Immature natural killer cell (primary cell): ENCODE data around the gene CACNA2D2. TPM values are rescaled to one million over a fixed set of nuclear protein-coding genes. Genes with fewer than 3 reads are reported as not detected.

ENCODE experiments used
- DNase-seq, 3 donors: peaks; one replicate each; pipeline ENCODE4 v3.0.0; 2022; ENCODE audit warnings: mixed read lengths in 1 of 3
- H3K27ac Mint-ChIP-seq, 6 donors: one replicate each; pipeline ENCODE4 v1.8.0; 2020; ENCODE audit warnings: mixed read lengths in 6 of 6, mild to moderate bottlenecking in 5 of 6, inconsistent platforms in 4 of 6, moderate library complexity in 3 of 6
- H3K27me3 Mint-ChIP-seq, 3 donors: one replicate each; pipeline ENCODE4 v1.8.0; 2020 to 2021; ENCODE audit warnings: low read depth in 3 of 3, mild to moderate bottlenecking in 3 of 3, mixed read lengths in 3 of 3, moderate library complexity in 3 of 3, inconsistent platforms in 1 of 3
- H3K36me3 Mint-ChIP-seq, 3 donors: one replicate each; pipeline ENCODE4 v1.8.0; 2020; ENCODE audit warnings: mixed read lengths in 3 of 3, inconsistent platforms in 2 of 3, mild to moderate bottlenecking in 2 of 3
- H3K4me1 Mint-ChIP-seq, 2 donors: one replicate each; pipeline ENCODE4 v1.8.0; 2020; ENCODE audit warnings: inconsistent platforms in 2 of 2, mild to moderate bottlenecking in 2 of 2, mixed read lengths in 2 of 2, moderate library complexity in 1 of 2
- H3K4me3 Mint-ChIP-seq, 5 donors: one replicate each; pipeline ENCODE4 v1.8.0; 2020; ENCODE audit warnings: mild to moderate bottlenecking in 5 of 5, mixed read lengths in 5 of 5, inconsistent platforms in 3 of 5, moderate library complexity in 3 of 5
- H3K9me3 Mint-ChIP-seq, 6 donors: one replicate each; pipeline ENCODE4 v1.8.0; 2020; ENCODE audit warnings: mild to moderate bottlenecking in 6 of 6, mixed read lengths in 6 of 6, inconsistent platforms in 4 of 6, moderate library complexity in 3 of 6
- polyA plus RNA-seq, 3 donors: library from polyadenylated mRNA; unstranded; fragments of 300-500 nt; fragmentation: Illumina TruSeq; gene quantifications; one replicate each; pipeline ENCODE4 v1.2.3, GENCODE V29; 2021

CACNA2D2 gene
- polyA plus RNA-seq, 3 donors from 2014 or later = 1.5 to 6.0 (median 2.3) TPM

DNA sequence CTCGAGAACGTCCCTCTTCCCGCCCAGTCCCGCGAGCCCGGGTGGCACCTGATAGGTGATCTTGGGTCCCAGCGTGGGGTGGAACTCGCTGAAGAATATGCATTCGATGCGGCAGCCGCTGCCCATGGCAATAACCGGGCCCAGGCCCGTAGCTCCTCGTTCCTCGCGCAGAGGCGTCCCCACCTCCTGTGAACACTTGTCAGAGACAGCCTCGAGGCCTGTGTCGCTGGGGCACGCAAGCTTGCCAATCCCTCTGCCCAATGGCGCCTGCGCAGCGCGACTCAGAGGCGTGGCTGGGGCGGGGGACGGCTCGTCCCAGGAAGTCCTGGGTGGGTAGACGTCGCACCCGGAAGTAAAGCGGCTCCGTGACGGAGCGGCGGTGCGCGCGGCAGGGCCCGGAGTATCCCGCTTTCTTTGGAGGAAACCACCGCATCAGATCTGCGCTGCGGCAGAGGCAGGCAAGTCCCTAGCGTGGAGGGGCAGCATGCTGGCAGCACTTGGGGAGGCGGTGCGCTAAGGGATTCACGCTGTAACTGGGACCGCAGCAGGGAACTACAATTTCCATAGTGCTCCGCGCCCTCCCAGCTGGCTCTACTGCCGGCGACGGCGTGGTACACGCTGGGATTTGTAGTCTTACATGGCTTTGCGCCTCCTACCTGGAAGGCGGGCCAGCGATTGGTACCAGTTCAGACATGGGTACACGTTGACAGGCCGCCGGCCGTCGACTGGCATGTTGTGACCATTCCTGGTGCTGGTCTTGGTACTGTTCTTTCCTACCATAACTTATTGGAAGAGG, 152.7 kb downstream of the CACNA2D2 start, which contains the start of the genes CYB561D2 and NPRL2:
Gene CYB561D2, plus strand, starts transcription at position 336 of the 796 bp plus-strand sequence. CDS start 572 bp downstream, outside the sequence.
Gene NPRL2, minus strand, starts transcription at position 249 of the 796 bp plus-strand sequence. Its CDS starts 123 bp downstream, at position 126.
- Mint-ChIP-seq H3K36me3 (peaks cover 0 to 19% (median 11%) of the 10 kb centered on the region in 3 donors), H3K27me3 (peaks cover 8 to 12% (median 8%) of the 10 kb centered on the region in 3 donors), H3K27ac (peak within 1 kb of the TSS; percentile 93 to 99 (median 98)), H3K4me3 (peak within 1 kb of the TSS; percentile 95 to 98 (median 97)), H3K9me3 (no peaks in the 10 kb centered on the region), H3K4me1 (peaks cover 68 to 73% of the 10 kb centered on the region in 2 donors)
- peak; percentile 98 for DNase-seq

DNA sequence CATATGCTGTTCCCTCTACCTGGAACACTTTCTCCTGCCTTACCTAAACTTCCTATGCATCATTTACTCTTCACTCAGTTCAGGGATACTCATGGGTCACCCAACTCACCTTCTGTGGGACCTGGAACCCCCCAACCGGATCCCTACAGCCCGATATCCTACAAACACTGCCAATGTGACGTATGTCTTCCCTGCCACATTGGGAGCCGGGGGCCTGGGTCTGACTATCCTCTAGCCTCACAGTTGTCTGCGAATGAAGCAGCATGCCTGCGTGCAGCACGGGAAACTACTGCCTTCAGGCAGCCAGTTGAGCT, 153.3 kb downstream of the CACNA2D2 start:
- H3K4me1 Mint-ChIP-seq = peaks cover 66 to 73% of the 10 kb centered on the region in 2 donors
- peak overlapping the region; percentile 93 to 99 (median 98) for H3K27ac Mint-ChIP-seq
- peaks cover 0 to 19% (median 11%) of the 10 kb centered on the region in 3 donors for H3K36me3 Mint-ChIP-seq
- peak overlapping the region; percentile 95 to 98 (median 97) for H3K4me3 Mint-ChIP-seq
- H3K9me3 Mint-ChIP-seq = no peaks in the 10 kb centered on the region
- no peak for DNase-seq
- peaks cover 8 to 12% (median 8%) of the 10 kb centered on the region in 3 donors for H3K27me3 Mint-ChIP-seq

DNA sequence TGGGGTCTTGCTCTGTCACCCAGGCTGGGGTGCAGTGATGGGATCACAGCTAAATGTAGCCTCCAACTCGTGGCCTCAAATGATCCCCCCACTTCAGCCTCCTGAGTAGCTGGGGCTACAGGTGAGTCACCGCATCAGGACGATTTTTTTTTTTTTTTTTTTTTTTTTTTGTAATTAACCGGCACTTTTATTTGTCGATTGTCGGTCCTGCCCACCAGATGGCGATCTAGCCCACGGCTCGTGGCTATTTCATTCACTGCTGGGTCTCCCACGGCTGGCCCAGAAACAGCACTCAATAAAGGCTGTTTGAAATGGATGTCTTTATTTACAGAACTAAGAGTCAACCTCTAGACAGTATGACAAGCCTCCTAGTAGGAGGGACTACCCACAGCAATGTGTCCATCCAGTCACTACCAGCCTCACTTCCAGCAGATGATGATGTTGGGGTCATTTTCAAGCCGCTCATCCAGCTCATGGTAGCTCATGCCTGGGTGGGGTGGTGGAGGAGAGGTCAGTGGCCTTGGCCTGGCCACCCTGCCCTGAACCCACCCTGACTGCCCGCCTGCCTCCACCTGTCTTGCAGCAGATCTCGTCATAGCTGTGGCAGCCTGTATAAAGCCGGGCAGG, 156.1 kb downstream of the CACNA2D2 start:
- H3K9me3 Mint-ChIP-seq = no peaks in the 10 kb centered on the region
- peaks cover 0 to 14% (median 11%) of the 10 kb centered on the region in 3 donors for H3K36me3 Mint-ChIP-seq
- peak overlapping the region; percentile 35 to 65 (median 41) for H3K4me3 Mint-ChIP-seq
- peaks cover 8 to 10% (median 8%) of the 10 kb centered on the region in 3 donors for H3K27me3 Mint-ChIP-seq
- peak overlapping the region; percentile 46 to 86 (median 82) for H3K27ac Mint-ChIP-seq
- peaks cover 83 to 88% of the 10 kb centered on the region in 2 donors for H3K4me1 Mint-ChIP-seq
- peak; percentile 74 to 83 (median 79) for DNase-seq

DNA sequence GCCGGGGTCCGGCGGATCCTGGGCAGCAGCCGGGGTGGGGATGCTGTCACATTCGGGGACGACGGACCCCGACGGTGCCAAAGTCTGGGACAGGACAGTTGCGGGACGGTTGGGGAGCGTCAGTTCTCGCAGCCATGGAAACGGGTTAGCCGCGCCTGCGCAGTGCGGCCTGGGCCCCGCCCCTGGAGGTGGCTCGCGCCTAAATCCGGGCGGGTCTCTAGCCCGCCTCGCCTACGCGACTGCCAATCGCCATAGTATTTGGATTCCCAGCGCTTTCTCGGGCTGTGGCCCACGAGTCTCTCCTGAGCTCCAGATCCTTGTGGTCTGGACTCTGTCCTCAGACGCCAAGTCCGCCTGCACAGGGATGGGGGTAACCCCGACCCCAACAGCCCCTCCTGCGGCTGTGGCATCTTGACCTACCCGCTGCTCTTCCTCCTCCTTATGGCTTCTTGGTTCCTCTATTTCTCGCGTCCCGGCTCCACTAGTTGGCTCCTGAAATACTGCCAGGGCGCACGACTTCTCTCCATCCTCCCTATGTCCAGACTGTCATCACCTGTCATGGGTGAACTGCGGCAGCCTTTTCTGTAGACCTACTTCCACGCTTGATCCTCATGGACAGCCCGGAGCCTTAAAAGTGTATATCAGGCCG, 157.7 kb downstream of the CACNA2D2 start, which contains the start of gene ZMYND10:
Gene ZMYND10, minus strand, starts transcription at position 147 of the 649 bp plus-strand sequence. CDS start 153 bp downstream, outside the sequence.
- peaks cover 83 to 88% of the 10 kb centered on the region in 2 donors for H3K4me1 Mint-ChIP-seq
- peak within 1 kb of the TSS in 5 of 6 donors; percentile 39 to 79 (median 40) for H3K27ac Mint-ChIP-seq
- peaks cover 12 to 15% (median 13%) of the 10 kb centered on the region in 3 donors for H3K27me3 Mint-ChIP-seq
- H3K9me3 Mint-ChIP-seq = no peaks in the 10 kb centered on the region
- DNase-seq = peak; percentile 50 to 65 (median 56)
- peak within 1 kb of the TSS; percentile 60 to 75 (median 66) for H3K4me3 Mint-ChIP-seq
- H3K36me3 Mint-ChIP-seq = peaks cover 0 to 14% (median 11%) of the 10 kb centered on the region in 3 donors

DNA sequence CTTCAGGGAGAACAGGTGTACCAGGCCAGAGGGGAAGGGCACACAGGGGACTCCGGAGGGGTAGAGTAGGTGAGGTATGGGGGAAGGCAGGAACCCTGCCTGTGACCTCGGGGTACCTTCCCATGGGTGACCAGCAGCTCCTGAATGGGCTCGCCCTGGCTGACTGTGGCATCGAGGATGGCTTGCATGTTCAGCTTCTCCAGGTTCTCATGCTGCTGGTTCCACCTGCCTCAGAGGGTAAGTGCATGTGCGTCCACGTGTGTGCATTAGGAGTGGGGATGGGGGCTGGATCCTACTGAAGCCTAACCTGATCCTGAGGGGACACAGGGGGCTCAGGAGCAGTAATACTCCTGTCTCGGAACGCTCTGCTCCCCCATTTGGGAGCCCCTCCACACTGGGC, 158.4 kb downstream of the CACNA2D2 start:
- peak overlapping the region in 2 of 6 donors; percentile 40 to 70 for H3K27ac Mint-ChIP-seq
- H3K4me1 Mint-ChIP-seq = peaks cover 76 to 82% of the 10 kb centered on the region in 2 donors
- H3K36me3 Mint-ChIP-seq = peaks cover 0 to 10% (median 10%) of the 10 kb centered on the region in 3 donors
- peaks cover 9 to 15% (median 10%) of the 10 kb centered on the region in 3 donors for H3K27me3 Mint-ChIP-seq
- DNase-seq = no peak
- H3K9me3 Mint-ChIP-seq = no peaks in the 10 kb centered on the region
- peak overlapping the region in 3 of 5 donors; percentile 15 to 33 (median 33) for H3K4me3 Mint-ChIP-seq

DNA sequence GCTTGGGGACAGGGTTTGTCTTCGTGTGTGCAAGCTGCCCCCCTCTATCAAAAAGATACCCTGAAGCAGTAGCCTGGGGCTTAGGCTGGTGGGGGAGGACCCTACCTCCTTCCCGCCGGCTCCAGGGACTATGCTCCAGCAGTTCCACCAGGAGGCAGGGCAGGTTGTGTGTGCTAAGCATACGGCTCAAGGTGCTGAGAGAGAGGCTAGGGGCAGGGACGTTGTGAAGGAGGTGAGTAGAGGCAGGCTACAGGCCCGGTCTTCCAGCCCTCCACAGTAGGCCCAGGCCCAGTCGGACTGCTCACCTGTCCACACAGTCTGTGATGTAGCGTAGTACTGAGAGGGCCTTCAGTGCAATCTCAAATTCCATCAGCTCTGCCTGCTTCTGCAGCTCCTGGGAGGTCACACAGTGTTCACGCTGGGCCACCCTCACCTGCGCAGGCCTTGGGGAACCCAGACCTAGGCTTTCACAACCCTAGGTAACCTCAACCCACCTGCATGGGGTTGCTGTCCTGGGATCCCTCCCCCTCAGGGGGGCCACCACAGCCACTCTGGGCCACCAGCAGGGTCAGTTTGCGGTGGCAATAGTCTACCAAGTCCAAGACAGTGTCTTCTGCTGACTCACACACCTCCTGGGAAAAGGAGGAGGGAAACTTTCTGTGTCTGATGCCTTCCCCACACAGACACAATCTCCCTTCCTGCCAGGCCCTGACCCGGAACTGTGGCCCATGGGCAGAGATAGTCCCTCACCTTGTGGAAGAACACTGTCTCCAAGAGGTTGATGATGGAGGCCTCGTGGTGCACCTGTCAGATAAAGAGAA, 160.4 kb downstream of the CACNA2D2 start:
- H3K9me3 Mint-ChIP-seq = no peaks in the 10 kb centered on the region
- peak overlapping the region in 5 of 6 donors; percentile 89 to 95 (median 92) for H3K27ac Mint-ChIP-seq
- no peak overlapping the region for H3K4me3 Mint-ChIP-seq
- H3K27me3 Mint-ChIP-seq = peaks cover 13 to 30% (median 24%) of the 10 kb centered on the region in 3 donors
- no peak for DNase-seq
- peaks cover 7 to 21% (median 10%) of the 10 kb centered on the region in 3 donors for H3K36me3 Mint-ChIP-seq
- peaks cover 69 to 75% of the 10 kb centered on the region in 2 donors for H3K4me1 Mint-ChIP-seq

DNA sequence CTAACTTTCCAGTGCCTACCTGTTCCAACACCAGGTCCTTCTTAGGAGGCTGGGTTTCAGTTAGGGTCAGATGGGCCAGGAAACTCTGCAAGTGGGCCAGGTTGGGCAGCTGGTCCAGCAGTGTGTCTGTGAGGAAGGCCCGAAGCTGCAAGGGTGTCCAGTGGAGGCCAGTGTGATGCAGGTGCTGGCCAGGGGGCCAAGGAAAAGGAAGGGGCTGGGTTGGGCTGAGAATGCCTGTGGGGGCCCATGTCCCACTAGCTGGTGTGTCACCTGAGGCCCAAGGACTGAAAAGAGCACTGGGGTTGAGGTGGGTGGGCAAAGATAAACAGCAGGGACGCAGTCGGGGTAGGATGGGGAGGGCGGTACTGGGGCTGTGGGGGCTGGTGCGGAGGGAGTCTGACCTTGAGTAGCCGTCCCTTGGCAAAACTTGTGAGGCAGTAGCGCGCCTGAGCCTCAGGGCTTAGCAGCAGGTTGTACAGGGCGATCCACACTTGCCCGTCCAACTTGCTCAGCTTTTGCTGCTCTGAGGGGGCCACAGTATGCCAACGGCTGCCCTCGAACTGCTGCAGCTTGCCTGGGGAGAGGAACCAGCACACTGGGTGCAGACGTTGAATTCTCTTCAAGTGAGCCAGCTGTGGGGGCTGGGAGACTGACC, 161.3 kb downstream of the CACNA2D2 start:
- no peak for DNase-seq
- Mint-ChIP-seq H3K27me3 (peaks cover 16 to 35% (median 27%) of the 10 kb centered on the region in 3 donors), H3K4me1 (peaks cover 65 to 69% of the 10 kb centered on the region in 2 donors), H3K9me3 (no peaks in the 10 kb centered on the region), H3K36me3 (peaks cover 4 to 20% (median 7%) of the 10 kb centered on the region in 3 donors), H3K4me3 (peak overlapping the region; percentile 66 to 98 (median 86)), H3K27ac (peak overlapping the region; percentile 84 to 95 (median 92))

DNA sequence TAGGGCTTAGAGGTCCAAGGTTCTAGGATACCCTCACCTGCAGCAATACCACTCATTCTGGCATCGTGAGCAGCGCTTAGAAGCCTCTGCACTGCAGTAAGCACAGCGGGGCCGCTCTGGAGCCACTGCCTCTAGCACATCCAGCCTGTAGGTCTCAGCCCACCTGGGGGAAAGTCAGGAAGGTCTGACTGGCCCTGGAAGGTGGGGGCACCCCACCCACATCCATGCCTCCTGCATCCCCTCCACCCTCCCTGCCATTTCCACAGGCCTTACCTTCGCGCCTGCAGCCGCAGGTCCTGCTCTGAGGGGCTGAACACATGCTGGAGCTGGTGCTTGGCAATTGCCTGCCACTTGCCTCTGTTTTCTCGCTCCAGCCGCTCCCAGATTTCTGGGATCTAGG, 161.9 kb downstream of the CACNA2D2 start:
- H3K4me3 Mint-ChIP-seq = peak overlapping the region; percentile 75 to 98 (median 90)
- H3K36me3 Mint-ChIP-seq = peaks cover 6 to 21% (median 8%) of the 10 kb centered on the region in 3 donors
- DNase-seq = peak in 2 of 3 donors; percentile 28 to 34
- no peaks in the 10 kb centered on the region for H3K9me3 Mint-ChIP-seq
- H3K27ac Mint-ChIP-seq = peak overlapping the region; percentile 84 to 95 (median 92)
- H3K27me3 Mint-ChIP-seq = peaks cover 16 to 36% (median 28%) of the 10 kb centered on the region in 3 donors
- H3K4me1 Mint-ChIP-seq = peaks cover 65 to 69% of the 10 kb centered on the region in 2 donors

DNA sequence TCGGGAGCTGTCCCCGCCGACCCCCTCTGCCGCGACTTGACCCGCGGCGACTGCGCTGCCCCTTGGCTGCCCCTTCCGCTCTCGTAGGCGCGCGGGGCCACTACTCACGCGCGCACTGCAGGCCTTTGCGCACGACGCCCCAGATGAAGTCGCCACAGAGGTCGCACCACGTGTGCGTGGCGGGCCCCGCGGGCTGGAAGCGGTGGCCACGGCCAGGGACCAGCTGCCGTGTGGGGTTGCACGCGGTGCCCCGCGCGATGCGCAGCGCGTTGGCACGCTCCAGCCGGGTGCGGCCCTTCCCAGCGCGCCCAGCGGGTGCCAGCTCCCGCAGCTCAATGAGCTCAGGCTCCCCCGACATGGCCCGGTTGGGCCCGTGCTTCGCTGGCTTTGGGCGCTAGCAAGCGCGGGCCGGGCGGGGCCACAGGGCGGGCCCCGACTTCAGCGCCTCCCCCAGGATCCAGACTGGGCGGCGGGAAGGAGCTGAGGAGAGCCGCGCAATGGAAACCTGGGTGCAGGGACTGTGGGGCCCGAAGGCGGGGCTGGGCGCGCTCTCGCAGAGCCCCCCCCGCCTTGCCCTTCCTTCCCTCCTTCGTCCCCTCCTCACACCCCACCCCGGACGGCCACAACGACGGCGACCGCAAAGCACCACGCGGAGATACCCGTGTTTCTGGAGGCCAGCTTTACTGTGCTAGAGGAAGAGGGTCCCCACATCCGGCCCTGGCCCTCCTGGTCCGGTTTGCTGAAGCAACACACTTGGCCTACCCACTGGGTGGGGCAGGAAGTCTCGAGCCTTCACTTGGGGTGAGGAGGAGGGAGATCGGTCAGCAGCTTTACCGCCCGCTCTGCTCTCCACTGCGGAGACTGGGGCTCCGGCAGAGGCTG, 162.7 kb downstream of the CACNA2D2 start, which contains the start of gene RASSF1:
Gene RASSF1, minus strand, starts transcription at position 389 of the 882 bp plus-strand sequence. Its CDS starts 31 bp downstream, at position 358.
- Mint-ChIP-seq H3K36me3 (peaks cover 9 to 22% (median 10%) of the 10 kb centered on the region in 3 donors), H3K4me1 (peaks cover 65 to 69% of the 10 kb centered on the region in 2 donors), H3K9me3 (no peaks in the 10 kb centered on the region), H3K27me3 (peaks cover 16 to 37% (median 31%) of the 10 kb centered on the region in 3 donors), H3K27ac (peak within 1 kb of the TSS; percentile 93 to 99 (median 97)), H3K4me3 (peak within 1 kb of the TSS; percentile 90 to 99 (median 98))
- peak; percentile 94 to 95 (median 94) for DNase-seq

DNA sequence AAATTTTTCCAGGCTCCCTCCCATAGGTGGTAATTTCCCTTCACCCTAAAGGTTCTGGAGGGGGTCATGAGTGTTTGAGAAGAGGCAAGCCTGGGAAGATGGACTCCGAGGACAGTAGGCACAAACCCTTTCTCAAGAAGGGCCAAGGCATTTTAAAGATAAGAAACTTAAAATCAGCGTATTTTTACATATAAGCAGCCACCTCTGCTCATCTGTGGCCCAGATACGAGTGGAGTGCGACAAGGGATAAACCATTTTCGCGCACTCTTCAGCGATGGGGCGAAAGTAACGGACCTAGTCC, 163.3 kb downstream of the CACNA2D2 start:
- Mint-ChIP-seq H3K4me1 (peaks cover 63 to 71% of the 10 kb centered on the region in 2 donors), H3K36me3 (peaks cover 9 to 22% (median 10%) of the 10 kb centered on the region in 3 donors), H3K4me3 (peak overlapping the region; percentile 90 to 99 (median 98)), H3K9me3 (no peaks in the 10 kb centered on the region), H3K27ac (peak overlapping the region; percentile 93 to 99 (median 97)), H3K27me3 (peaks cover 16 to 37% (median 31%) of the 10 kb centered on the region in 3 donors)
- peak in 1 of 3 donors; percentile 22 for DNase-seq

DNA sequence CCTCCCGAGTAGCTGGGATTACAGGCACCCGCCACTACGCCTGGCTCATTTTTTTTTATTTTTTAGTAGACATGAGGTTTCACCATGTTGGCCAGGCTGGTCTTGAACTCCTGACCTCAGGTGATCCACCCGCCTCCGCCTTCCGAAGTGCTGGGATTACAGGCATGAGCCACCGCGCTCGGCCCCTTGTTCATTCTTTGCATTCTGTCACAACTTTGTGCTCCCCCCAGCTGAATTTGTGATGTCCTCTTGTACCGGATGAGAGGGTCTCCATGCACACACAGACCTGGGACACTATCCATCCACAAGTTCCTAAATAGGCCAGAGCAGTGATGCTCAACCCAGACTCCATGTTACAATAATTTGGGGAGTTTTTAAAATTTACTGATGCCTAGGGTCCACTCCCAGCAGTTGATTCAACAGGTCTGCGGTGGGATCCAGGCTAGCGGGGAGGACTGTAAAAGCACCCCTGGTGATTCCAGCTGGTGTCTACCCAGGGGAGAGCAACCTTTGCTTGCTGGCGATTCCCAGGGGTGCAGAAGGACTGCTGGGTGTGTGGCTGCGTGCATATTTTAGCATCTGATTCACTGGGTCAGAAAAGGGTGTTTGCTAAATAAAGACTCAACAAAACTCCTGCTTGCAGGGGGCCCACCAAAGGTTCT, 163.8 kb downstream of the CACNA2D2 start:
- Mint-ChIP-seq H3K9me3 (no peaks in the 10 kb centered on the region), H3K27ac (peak overlapping the region; percentile 93 to 99 (median 97)), H3K4me1 (peaks cover 66 to 71% of the 10 kb centered on the region in 2 donors), H3K36me3 (peaks cover 9 to 22% (median 10%) of the 10 kb centered on the region in 3 donors), H3K27me3 (peaks cover 16 to 37% (median 31%) of the 10 kb centered on the region in 3 donors), H3K4me3 (peak overlapping the region; percentile 90 to 99 (median 98))
- DNase-seq = no peak
